GM12878 (cell line): Measurements from ENCODE around the gene FMC1. TPM values are rescaled to one million over a fixed set of nuclear protein-coding genes. Genes with fewer than 3 reads are reported as not detected.

Experiments used
- ATAC-seq: fragments of 200-7000 bp; cut with Tn5 transposase; 3 replicates; pipeline ENCODE4 v1.9.1; 2020; ENCODE audit warnings: mild to moderate bottlenecking, moderate library complexity
- BruUV-seq: library from RNA; stranded (reverse); fragments of 400-500 nt; replicated peaks from 2 replicates; lab custom pipeline; 2021; lab: Mats Ljungman, UMichigan
- CTCF ChIA-PET: fragments of 300-600 bp; sonication (Branson Sonifier 250); formaldehyde crosslinking; extraction: SDS; loops from one replicate; lab custom pipeline; 2021; ENCODE audit warnings: inconsistent platforms; lab: Yijun Ruan, JAX
- POLR2A ChIA-PET: fragments of 350-600 bp; formaldehyde crosslinking; extraction: SDS; loops from one replicate; lab custom pipeline; 2021; ENCODE audit warnings: inconsistent platforms; lab: Charles Lee
- RAD21 ChIA-PET: fragments of 300-600 bp; sonication (Branson Sonifier 250); formaldehyde crosslinking; loops from one replicate; lab custom pipeline; 2023; ENCODE audit warnings: antibody characterized with exemption; ENCODE audit not compliant: unreplicated experiment; lab: Charles Lee
- SMC1A ChIA-PET: fragments of 300-600 bp; sonication (Branson Sonifier 250); formaldehyde crosslinking; loops from one replicate; lab custom pipeline; 2023; ENCODE audit not compliant: unreplicated experiment, uncharacterized antibody; lab: Charles Lee
- DNase-seq: peaks from one replicate; pipeline ENCODE4 v3.0.0-alpha.2; 2011; ENCODE audit warnings: low read depth, low spot score
- FAIRE-seq: peaks from 3 replicates; lab custom pipeline; 2011; peaks lifted over from hg19 to GRCh38; lab: Jason Lieb, UNC
- H2AFZ ChIP-seq: 2 replicates; pipeline ENCODE4 v1.6.0; 2011; ENCODE audit warnings: low read depth, low read length, control low read depth; ENCODE audit not compliant: control insufficient read depth
- H3K27ac ChIP-seq: 2 replicates; pipeline ENCODE4 v1.5.1; 2011; ENCODE audit warnings: control low read depth; ENCODE audit not compliant: control insufficient read depth, insufficient read depth
- H3K27me3 ChIP-seq, 2 experiments: replicated peaks in 1 of 2; 2 replicates each; pipeline versions ENCODE4 v1.6.0 to v1.6.1; 2011; ENCODE audit warnings: low read length in 1 of 2; ENCODE audit not compliant: control insufficient read depth in 2 of 2, insufficient read depth in 2 of 2
- H3K36me3 ChIP-seq, 2 experiments: 2 replicates each; pipeline ENCODE4 v1.5.1; 2011; ENCODE audit warnings: low read length in 1 of 2; ENCODE audit not compliant: control insufficient read depth in 2 of 2, insufficient read depth in 2 of 2
- H3K4me1 ChIP-seq: 2 replicates; pipeline ENCODE4 v1.6.1; 2011; ENCODE audit warnings: mild to moderate bottlenecking, low read length, moderate library complexity, mixed read lengths; ENCODE audit not compliant: control insufficient read depth, insufficient read depth
- H3K4me2 ChIP-seq: 2 replicates; pipeline ENCODE4 v1.6.0; 2011; ENCODE audit warnings: control low read depth; ENCODE audit not compliant: control insufficient read depth, insufficient read depth
- H3K4me3 ChIP-seq: fragments of 200-600 bp; sonication (generic); 2 replicates; pipeline ENCODE4 v1.5.1; 2016
- H3K79me2 ChIP-seq: 2 replicates; pipeline ENCODE4 v1.6.0; 2011; ENCODE audit warnings: low read length; ENCODE audit not compliant: control insufficient read depth, insufficient read depth
- H3K9ac ChIP-seq: 2 replicates; pipeline ENCODE4 v1.8.0; 2011; ENCODE audit warnings: low read length, control low read depth, mixed read lengths; ENCODE audit not compliant: control insufficient read depth, insufficient read depth
- H3K9me3 ChIP-seq: replicated peaks from 3 replicates; pipeline ENCODE4 v1.5.1; 2011; ENCODE audit warnings: mild to moderate bottlenecking, low read length; ENCODE audit not compliant: control insufficient read depth, insufficient read depth
- H4K20me1 ChIP-seq: 2 replicates; pipeline ENCODE4 v1.6.0; 2011; ENCODE audit not compliant: control insufficient read depth, insufficient read depth
- BRCA1 ChIP-seq: IDR thresholded peaks from 2 replicates; pipeline ENCODE4 v1.6.1; 2011; ENCODE audit warnings: low read depth, low read length, improper control_type of control experiment
- FOS ChIP-seq: IDR thresholded peaks from 3 replicates; pipeline ENCODE4 v1.6.1; 2011; ENCODE audit warnings: borderline replicate concordance; ENCODE audit not compliant: insufficient read length; ENCODE audit errors: extremely low read depth
- RAD51 ChIP-seq: fragments of 450-650 bp; IDR thresholded peaks from 2 replicates; pipeline ENCODE4 v1.6.1; 2016; ENCODE audit warnings: moderate library complexity, mild to moderate bottlenecking, inconsistent platforms
- SIN3A ChIP-seq: IDR thresholded peaks from 2 replicates; pipeline ENCODE4 v1.6.1; 2012; ENCODE audit warnings: low read depth, low read length, improper control_type of control experiment
- SPI1 ChIP-seq: IDR thresholded peaks from 2 replicates; pipeline ENCODE4 v1.6.1; 2011; ENCODE audit warnings: low read depth, mild to moderate bottlenecking, low read length, moderate library complexity, borderline replicate concordance; ENCODE audit not compliant: insufficient read depth
- SUZ12 ChIP-seq: fragments of 200-600 bp; sonication (generic); IDR thresholded peaks from one replicate; pipeline ENCODE4 v1.6.1; 2018; ENCODE audit warnings: antibody characterized with exemption, mild to moderate bottlenecking; ENCODE audit not compliant: unreplicated experiment
- YY1 ChIP-seq: IDR thresholded peaks from 2 replicates; pipeline ENCODE4 v1.6.1; 2011; ENCODE audit warnings: low read depth, mild to moderate bottlenecking, low read length
- WGBS: methylation state at CpG from one replicate; pipeline ENCODE4 v1.1.6; 2016; ENCODE audit warnings: low lambda C conversion rate; ENCODE audit not compliant: insufficient replicate concordance, insufficient coverage; ENCODE audit errors: missing lambda C conversion rate; 5-methylcytosine and 5-hydroxymethylcytosine counted together
- in situ Hi-C: fragments of 300-500 bp; cut with MboI; formaldehyde crosslinking; loops from 9 replicates; pipeline ENCODE4 v1.14.3; 2018; ENCODE audit warnings: mixed read lengths
- intact Hi-C: fragments of 100-400 bp; cut with micrococcal nuclease; formaldehyde crosslinking; loops from one replicate; pipeline ENCODE4 v1.14.2; 2022; ENCODE audit not compliant: unreplicated experiment
- polyA plus RNA-seq, 11 experiments: library from polyadenylated mRNA; depleted of rRNA in 4 of 11; unstranded in 6 of 11; stranded (reverse) in 5 of 11; fragments of >200 nt; fragmentation: Nextera tagmentation in 4 of 11; fragmentation: Illumina TruSeq in 1 of 11; extraction: Ambion mirVana in 4 of 11; extraction: Trizol in 1 of 11; gene quantifications; 1 replicate in 1 of 11; 2 replicates in 10 of 11; pipeline versions ENCODE4 v1.2.1 to v1.2.3, GENCODE V29; 2011 to 2016; ENCODE audit warnings: inconsistent platforms in 2 of 11, missing spikeins in 2 of 11, low read depth in 1 of 11
- total RNA-seq, 4 experiments: library from RNA; depleted of rRNA in 3 of 4; stranded (reverse); fragments of >200 nt in 3 of 4; fragmentation: Illumina TruSeq in 1 of 4; extraction: Trizol in 1 of 4; gene quantifications; 2 replicates each; pipeline versions ENCODE4 v1.2.1 to v1.2.3, GENCODE V29; 2013 to 2021
- TF ChIP-seq, protein P1 (sequence below): fragments of 450-650 bp; IDR thresholded peaks from 2 replicates; pipeline ENCODE4 v1.6.1; 2017; ENCODE audit warnings: mild to moderate bottlenecking
- TF ChIP-seq, protein P2 (sequence below): fragments of 450-650 bp; IDR thresholded peaks from 2 replicates; pipeline ENCODE4 v1.6.1; 2017; ENCODE audit warnings: mild to moderate bottlenecking, moderate library complexity
- TF ChIP-seq, protein P3 (sequence below): fragments of 450-650 bp; formaldehyde crosslinking; IDR thresholded peaks from 2 replicates; pipeline ENCODE4 v1.4.0; 2022; ENCODE audit warnings: mild to moderate bottlenecking, moderate library complexity

Gene FMC1
- total and polyA plus RNA-seq, 10 of the 15 experiments (the other 5 are each of a cell fraction or from before 2014, with no cell fraction given): 4.2 to 60.4 (median 15.6) TPM

DNA sequence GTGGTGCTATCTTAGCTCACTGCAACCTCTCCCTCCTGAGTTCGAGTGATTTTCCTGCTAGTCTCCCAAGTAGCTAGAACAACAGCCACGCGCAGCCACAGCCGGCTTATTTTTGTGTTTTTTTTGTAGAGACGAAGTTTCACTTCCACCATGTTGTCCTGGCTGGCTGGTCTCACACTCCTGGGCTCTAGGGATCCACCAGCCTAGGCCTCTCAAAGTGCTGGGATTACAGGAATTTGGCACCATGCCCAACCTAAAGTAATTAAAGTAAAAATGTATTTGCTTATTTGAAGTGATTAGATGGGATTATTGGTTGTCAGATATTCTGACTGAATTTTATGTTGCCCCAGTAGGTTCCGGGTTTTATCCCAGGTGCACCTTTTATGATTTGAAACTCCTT, 41.3 kb downstream of the FMC1 start:
- RAD21 ChIA-PET: no interaction called here
- peaks cover 3 to 19% of the 10 kb centered on the region in 2 experiments for H3K36me3 ChIP-seq
- WGBS: 62% methylated on average over 6 of the region's 6 CpGs

DNA sequence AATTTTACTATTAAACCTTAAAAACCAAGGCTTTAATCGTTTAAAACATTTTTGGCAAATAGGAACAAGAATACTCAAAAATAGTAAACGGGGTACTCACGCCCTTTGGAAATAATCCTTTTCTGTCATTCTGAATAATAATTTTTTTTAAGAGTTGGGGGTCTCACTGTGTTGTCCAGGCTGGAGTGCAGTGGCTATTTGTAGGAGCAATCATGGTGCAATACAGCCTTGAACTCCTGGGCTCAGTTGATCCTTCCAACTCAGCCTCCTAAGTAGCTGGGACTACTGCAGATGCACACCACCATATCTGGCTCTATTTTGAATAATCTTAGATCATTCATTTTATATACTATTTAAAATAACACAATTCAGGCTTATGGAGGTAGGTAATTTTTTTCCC, 43.5 kb downstream of the FMC1 start:
- no peaks in the 10 kb centered on the region for H3K27me3 ChIP-seq
- H3K4me3 ChIP-seq: no peak overlapping the region
- ChIA-PET RAD21 (no interaction called here), CTCF (interaction anchor here (0.7 to 1.3 kb wide), 2 partner anchors 8 to 16 kb away, joined by 3 read pairs; no protein-coding TSS in a partner anchor), SMC1A (no interaction called here), POLR2A (no interaction called here)
- H3K9me3 ChIP-seq: no peaks in the 10 kb centered on the region
- H3K4me2 ChIP-seq: no peak overlapping the region
- peaks cover 21% of the 10 kb centered on the region for H3K79me2 ChIP-seq
- peaks cover 1 to 27% of the 10 kb centered on the region in 2 experiments for H3K36me3 ChIP-seq
- H3K4me1 ChIP-seq: no peaks in the 10 kb centered on the region
- intact Hi-C loops (no loop called here), in situ Hi-C loops (no loop called here)
- BruUV-seq: TSS peak; percentile 11
- no peak overlapping the region for H3K9ac ChIP-seq
- 98% methylated on average over 3 of the region's 3 CpGs for WGBS
- ATAC-seq: no peak
- no peak for FAIRE-seq
- DNase-seq: no peak
- H2AFZ ChIP-seq: no peak overlapping the region
- H3K27ac ChIP-seq: no peak overlapping the region
- H4K20me1 ChIP-seq: no peaks in the 10 kb centered on the region
- TF ChIP-seq RAD51 (no peak), SUZ12 (no peak), SIN3A (no peak)
- TF ChIP-seq, protein P1, sequence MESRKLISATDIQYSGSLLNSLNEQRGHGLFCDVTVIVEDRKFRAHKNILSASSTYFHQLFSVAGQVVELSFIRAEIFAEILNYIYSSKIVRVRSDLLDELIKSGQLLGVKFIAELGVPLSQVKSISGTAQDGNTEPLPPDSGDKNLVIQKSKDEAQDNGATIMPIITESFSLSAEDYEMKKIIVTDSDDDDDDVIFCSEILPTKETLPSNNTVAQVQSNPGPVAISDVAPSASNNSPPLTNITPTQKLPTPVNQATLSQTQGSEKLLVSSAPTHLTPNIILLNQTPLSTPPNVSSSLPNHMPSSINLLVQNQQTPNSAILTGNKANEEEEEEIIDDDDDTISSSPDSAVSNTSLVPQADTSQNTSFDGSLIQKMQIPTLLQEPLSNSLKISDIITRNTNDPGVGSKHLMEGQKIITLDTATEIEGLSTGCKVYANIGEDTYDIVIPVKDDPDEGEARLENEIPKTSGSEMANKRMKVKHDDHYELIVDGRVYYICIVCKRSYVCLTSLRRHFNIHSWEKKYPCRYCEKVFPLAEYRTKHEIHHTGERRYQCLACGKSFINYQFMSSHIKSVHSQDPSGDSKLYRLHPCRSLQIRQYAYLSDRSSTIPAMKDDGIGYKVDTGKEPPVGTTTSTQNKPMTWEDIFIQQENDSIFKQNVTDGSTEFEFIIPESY: no peak
- TF ChIP-seq, protein P2, sequence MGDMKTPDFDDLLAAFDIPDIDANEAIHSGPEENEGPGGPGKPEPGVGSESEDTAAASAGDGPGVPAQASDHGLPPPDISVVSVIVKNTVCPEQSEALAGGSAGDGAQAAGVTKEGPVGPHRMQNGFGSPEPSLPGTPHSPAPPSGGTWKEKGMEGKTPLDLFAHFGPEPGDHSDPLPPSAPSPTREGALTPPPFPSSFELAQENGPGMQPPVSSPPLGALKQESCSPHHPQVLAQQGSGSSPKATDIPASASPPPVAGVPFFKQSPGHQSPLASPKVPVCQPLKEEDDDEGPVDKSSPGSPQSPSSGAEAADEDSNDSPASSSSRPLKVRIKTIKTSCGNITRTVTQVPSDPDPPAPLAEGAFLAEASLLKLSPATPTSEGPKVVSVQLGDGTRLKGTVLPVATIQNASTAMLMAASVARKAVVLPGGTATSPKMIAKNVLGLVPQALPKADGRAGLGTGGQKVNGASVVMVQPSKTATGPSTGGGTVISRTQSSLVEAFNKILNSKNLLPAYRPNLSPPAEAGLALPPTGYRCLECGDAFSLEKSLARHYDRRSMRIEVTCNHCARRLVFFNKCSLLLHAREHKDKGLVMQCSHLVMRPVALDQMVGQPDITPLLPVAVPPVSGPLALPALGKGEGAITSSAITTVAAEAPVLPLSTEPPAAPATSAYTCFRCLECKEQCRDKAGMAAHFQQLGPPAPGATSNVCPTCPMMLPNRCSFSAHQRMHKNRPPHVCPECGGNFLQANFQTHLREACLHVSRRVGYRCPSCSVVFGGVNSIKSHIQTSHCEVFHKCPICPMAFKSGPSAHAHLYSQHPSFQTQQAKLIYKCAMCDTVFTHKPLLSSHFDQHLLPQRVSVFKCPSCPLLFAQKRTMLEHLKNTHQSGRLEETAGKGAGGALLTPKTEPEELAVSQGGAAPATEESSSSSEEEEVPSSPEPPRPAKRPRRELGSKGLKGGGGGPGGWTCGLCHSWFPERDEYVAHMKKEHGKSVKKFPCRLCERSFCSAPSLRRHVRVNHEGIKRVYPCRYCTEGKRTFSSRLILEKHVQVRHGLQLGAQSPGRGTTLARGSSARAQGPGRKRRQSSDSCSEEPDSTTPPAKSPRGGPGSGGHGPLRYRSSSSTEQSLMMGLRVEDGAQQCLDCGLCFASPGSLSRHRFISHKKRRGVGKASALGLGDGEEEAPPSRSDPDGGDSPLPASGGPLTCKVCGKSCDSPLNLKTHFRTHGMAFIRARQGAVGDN: no peak
- TF ChIP-seq, protein P3, sequence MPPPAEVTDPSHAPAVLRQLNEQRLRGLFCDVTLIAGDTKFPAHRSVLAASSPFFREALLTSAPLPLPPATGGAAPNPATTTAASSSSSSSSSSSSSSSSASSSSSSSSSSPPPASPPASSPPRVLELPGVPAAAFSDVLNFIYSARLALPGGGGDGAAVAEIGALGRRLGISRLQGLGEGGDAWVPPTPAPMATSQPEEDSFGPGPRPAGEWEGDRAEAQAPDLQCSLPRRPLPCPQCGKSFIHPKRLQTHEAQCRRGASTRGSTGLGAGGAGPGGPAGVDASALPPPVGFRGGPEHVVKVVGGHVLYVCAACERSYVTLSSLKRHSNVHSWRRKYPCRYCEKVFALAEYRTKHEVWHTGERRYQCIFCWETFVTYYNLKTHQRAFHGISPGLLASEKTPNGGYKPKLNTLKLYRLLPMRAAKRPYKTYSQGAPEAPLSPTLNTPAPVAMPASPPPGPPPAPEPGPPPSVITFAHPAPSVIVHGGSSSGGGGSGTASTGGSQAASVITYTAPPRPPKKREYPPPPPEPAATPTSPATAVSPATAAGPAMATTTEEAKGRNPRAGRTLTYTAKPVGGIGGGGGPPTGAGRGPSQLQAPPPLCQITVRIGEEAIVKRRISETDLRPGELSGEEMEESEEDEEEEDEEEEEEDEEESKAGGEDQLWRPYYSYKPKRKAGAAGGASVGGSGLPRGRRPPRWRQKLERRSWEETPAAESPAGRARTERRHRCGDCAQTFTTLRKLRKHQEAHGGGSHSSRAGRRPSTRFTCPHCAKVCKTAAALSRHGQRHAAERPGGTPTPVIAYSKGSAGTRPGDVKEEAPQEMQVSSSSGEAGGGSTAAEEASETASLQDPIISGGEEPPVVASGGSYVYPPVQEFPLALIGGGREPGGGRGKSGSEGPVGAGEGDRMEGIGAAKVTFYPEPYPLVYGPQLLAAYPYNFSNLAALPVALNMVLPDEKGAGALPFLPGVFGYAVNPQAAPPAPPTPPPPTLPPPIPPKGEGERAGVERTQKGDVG (CRISPR knock-in tag): no peak

More for the DNA sequence above, 41.3 kb downstream of the FMC1 start:
- Histone ChIP-seq H3K4me2 (no peak overlapping the region), H3K27me3 (no peaks in the 10 kb centered on the region), H3K4me1 (no peaks in the 10 kb centered on the region), H4K20me1 (no peaks in the 10 kb centered on the region), H3K9ac (no peak overlapping the region), H3K79me2 (peaks cover 9% of the 10 kb centered on the region), H3K4me3 (no peak overlapping the region), H2AFZ (no peak overlapping the region), H3K27ac (no peak overlapping the region)
- SMC1A ChIA-PET: no interaction called here
- intact Hi-C loops (no loop called here), in situ Hi-C loops (no loop called here)
- ATAC-seq (no peak), DNase-seq (no peak)
- BruUV-seq: no TSS peak
- TF ChIP-seq YY1 (no peak), SPI1 (peak; percentile 13; the same call in 1 of the 2 replicates), FOS (no peak), BRCA1 (no peak)
- TF ChIP-seq, all 136 proteins: peak for 1
- no peak for FAIRE-seq
- POLR2A ChIA-PET: no interaction called here
- CTCF ChIA-PET: interaction anchor here (0.7 kb wide), 1 partner anchor 52 kb away, joined by 4 read pairs; no protein-coding TSS in a partner anchor
- no peaks in the 10 kb centered on the region for H3K9me3 ChIP-seq
